Stimulated activated CD4-positive, alpha-beta T cell treated with anti-CD3 and anti-CD28 coated beads, TNF-alpha, amount 100 ng/mL, for 4 hours (primary cell): Measurements from ENCODE around the gene METTL5.
A peak's percentile ranks its signal among the peaks of the same experiment; 100 is the strongest.
"Not testable (repeated sequence)": the region's sequence is repeated elsewhere in the genome, so short reads cannot be mapped to it uniquely, and the experiment has no call there.

Source experiments
- DNase-seq, 3 experiments: peaks; one replicate each; pipeline ENCODE4 v3.0.0-alpha.2; 2020; ENCODE audit warnings: low read depth in 3 of 3

The METTL5 gene

GRCh38 chr2:169828141-169828811 lies 3.6 kb upstream of the METTL5 start:
- DNase-seq = peak; percentile 31 to 36 (median 35)

GRCh38 chr2:169827272-169828140 lies 2.8 kb upstream of the METTL5 start, which contains the start of gene UBR3:
Gene UBR3, plus strand, starts transcription at chr2:169827454. Its CDS starts 54 bp downstream, at chr2:169827508.
- peak; percentile 81 to 85 (median 83) for DNase-seq

GRCh38 chr2:169823996-169824372 lies 721 bp downstream of the METTL5 start:
- no peak for DNase-seq

GRCh38 chr2:169822785-169823392 lies 1.8 kb downstream of the METTL5 start:
- no peak for DNase-seq

DNA sequence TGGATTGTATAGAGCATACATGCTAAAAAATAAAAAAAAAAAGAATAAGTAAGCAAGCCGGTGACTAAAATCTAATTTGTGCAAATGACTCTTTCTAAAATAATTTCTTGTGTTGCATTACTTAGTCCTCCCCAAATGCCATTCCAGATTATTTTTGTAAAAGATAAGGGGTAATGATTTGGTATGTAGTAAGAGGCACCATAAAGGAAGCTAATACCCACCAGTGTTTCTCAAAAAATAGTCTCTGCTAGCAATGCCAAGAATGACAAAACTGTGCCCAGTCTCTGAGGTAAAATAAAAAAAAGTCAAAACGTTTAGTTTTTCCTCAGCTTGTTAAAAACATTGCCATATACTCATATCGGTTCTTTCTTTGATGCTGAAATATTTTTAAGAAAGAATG lies 2.7 kb downstream of the METTL5 start:
- DNase-seq = no peak

- DNase-seq = not testable (repeated sequence)
Observed at GRCh38 chr2:169820101-169820500, 4.6 kb downstream of the METTL5 start.

GRCh38 chr2:169819106-169819505 lies 5.6 kb downstream of the METTL5 start:
- DNase-seq = no peak

DNA sequence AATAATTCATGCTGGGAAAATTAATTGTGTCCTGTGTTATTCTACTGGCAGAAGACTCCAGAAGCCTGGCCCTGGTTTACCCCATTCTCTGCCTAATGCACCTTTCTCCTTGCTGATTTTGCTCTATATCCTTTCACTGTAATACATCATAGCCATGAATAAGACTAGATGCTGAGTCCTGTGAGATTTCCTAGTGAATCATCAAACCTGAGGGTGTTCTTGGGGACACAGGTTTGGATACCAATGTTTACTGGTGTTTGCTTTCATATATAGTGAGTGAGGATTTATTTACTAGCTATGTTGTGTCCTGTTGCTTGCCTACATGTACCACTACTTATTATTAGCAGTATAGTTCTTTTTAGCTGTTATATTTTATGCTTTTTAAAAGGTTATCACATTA lies 6.5 kb downstream of the METTL5 start:
- no peak for DNase-seq

DNA sequence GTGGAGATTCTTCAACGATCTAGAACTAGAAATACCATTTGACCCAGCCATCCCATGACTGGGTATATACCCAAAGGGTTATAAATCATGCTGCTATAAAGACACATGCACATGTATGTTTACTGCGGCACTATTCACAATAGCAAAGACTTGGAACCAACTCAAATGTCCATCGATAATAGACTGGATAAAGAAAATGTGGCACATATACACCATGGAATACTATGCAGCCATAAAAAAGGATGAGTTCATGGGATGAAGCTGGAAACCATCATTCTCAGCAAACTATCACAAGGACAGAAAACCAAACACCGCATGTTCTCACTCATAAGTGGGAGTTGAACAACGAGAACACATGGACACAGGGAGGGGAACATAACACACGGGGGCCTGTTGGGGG lies 7.3 kb downstream of the METTL5 start:
- DNase-seq = not testable (repeated sequence)

DNA sequence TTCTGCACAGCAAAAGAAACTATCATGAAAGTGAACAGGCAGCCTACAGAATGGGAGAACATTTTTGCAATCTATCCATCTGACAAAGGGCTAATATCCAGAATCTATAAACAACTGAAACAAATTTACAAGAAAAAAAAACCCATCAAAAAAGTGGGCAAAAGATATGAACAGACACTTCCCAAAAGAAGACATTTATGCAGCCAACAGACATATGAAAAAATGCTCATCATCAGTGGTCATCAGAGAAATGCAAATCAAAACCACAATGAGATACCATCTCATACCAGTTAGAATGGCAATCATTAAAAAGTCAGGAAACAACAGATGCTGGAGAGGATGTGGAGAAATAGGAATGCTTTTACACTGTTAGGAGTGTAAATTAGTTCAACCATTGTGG lies 7.7 kb downstream of the METTL5 start:
- DNase-seq = not testable (repeated sequence)

DNA sequence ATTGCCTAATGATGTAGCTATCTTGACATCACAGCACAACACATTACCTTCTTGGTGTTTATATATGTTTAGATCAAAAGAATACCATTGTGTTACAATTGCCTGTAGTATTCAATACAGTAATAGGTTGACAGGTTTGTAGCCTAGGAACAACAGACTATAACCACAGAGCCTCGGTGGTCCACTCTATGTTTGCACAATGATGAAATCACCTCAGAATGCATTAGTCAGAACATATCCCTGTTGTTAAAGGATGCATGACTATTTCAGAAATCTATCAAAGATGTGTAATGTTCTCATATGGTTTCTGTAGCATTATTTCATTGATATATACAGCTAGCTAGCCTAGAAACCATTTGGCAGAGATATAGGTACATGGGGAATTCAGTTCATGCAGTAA lies 8.9 kb downstream of the METTL5 start:
- no peak for DNase-seq

DNA sequence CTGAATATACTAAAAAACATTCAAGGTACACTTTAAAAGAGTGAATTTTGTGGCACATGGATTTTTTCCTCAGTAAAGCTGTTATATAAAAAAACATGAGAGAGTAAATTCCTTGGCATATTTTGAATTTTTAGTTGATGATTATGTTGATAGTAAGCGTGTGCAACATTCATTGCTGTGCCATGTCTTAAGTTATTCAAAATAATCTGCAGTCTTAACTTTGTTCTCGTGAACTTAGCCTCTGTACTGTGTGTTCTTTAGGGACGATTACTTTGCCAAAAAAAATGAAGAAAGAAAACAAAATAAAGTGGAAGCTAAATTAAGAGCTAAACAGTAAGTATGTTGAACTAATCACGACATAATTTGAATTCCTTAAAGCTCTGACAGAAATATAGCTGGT lies 16.5 kb downstream of the METTL5 start:
- DNase-seq = no peak

GRCh38 chr2:169806586-169806985 lies 18.1 kb downstream of the METTL5 start:
- DNase-seq = no peak

DNA sequence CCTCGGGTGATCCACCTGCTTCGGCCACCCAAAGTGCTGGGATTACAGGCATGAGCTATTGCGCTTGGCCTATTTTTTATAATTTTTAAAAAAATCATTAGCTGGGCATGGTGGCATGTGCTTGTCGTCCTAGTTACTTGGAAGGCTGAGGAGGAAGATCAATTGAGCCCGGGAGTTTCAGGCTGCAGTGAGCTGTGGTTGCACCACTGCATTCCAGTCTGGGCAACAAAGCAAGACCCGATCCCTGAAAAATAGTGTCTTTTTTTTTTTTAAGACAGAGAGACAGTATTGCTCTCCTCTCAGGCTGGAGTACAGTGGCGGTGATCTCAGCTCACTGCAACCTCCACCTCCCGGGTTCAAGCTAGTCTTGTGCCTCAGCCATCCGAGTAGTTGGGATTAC lies 21.2 kb downstream of the METTL5 start:
- no peak for DNase-seq

DNA sequence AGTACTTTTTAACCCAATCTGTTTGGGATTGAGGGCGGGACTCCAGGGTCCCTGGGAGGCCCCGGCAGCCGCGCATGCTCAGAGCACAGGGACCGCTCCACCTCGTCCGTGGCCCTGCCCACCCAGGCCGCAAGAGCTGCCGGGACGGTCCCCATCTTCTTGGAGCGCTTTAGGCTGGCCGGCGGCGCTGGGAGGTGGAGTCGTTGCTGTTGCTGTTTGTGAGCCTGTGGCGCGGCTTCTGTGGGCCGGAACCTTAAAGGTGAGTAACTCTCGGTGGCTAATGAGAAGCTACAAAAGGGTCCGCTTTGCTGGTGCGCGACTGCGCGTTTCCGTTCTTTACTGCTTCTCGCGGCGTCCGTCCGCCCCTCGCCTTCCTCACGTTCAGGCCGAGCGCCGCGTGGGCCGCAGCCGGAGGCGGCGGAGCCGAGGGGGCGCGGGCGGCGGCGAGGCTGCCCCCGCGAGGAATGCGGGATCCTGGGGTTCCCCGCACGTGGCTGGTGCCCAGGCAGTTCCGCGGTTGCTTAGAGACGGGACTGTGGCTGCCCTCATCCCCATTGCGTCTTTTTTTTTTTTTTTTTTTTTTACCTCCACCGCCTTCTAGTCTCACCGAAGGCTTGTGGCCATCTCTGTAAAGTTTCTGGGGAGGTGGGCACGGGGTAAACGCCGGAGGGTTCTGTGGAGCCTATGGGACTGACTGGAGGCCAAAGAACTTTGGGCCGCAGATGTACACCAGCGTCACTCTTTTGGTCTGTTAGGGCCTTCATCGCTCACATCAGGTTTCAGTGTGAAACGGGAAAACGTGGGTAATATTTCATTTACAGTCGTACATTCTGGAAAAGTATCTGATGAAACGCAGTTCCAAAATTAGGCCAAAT lies 25.8 kb downstream of the METTL5 start, which contains the start of gene SSB:
Gene SSB (plus strand): TSS at position 154 of the 875 bp plus-strand sequence. CDS start 2,090 bp downstream, outside the sequence.
- DNase-seq = peak; percentile 86 to 91 (median 90)

GRCh38 chr2:169798397-169798717 lies 26.3 kb downstream of the METTL5 start:
- DNase-seq = no peak

- DNase-seq = no peak
Observed at GRCh38 chr2:169797601-169798000, 27.1 kb downstream of the METTL5 start.

- no peak for DNase-seq
Observed at GRCh38 chr2:169796441-169796840, 28.3 kb downstream of the METTL5 start.

- DNase-seq = no peak
Observed at GRCh38 chr2:169795181-169795580, 29.5 kb downstream of the METTL5 start.

DNA sequence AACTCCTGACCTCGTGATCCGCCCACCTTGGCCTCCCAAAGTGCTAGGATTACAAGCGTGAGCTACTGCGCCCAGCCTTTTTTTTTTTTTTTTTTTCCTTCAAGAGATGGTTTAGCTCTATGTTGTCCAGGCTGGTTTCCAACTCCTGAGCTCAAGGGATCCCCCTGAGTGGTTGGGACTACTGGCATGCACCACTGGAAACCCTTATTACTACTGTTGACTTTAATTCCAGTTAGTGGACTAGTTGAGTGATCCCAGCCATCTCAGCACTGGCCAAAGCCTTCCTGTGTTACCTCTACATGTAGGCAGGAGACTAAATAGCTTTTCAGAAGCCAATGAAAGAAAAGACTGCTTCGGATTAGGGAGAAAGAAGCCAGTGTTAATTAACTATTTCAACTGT lies 34.1 kb downstream of the METTL5 start:
- DNase-seq = no peak

GRCh38 chr2:169782513-169782912 lies 42.2 kb downstream of the METTL5 start:
- DNase-seq = no peak
